Medulla oblongata (tissue), 1 donor: Measurements from ENCODE around the gene TMEM131.
"Not testable (repeated sequence)": the region's sequence is repeated elsewhere in the genome, so short reads cannot be mapped to it uniquely, and the experiment has no call there.

Source experiments
- DNase-seq: peaks from one replicate; pipeline ENCODE4 v3.0.0-alpha.2; 2015; ENCODE audit errors: extremely low spot score

The TMEM131 gene

DNA sequence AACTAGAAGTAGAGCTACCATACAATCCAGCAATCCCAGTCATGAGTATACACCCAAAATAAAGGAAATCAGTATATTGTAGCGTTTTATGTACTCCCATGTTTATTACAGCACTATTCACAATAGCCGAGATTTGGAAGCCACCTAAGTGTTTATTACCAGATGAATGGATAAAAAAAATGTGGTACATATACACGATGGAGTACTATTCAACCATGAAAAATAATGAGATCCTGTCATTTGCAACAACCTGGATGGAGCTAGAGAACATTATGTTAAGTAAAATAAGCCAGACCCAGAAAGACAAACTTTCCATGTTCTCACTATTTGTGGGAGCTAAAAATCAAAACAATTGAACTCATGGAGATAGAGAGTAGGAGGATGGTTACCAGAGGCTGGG is 131.9 kb downstream of the TMEM131 start:
- no peak for DNase-seq

DNA sequence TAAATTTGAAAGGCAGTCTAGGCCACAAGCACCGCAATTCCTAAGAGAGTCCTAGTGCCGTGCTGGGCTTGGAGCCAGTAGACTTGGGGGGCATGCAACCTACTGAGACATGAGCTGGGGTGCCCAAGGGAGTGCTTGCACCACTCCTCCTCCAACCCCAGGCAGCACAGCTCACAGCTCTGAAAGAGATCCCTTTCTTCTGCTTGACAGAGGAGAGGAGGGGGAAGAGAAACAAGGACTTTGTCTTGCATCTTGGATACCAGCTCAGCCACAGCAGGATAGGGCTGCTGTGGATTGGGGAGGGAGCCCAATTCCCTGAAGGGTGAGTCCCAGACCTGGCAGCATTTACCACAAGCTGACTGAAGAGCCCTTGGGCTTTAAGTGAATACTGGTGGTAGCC is 134.6 kb downstream of the TMEM131 start:
- no peak for DNase-seq

DNA sequence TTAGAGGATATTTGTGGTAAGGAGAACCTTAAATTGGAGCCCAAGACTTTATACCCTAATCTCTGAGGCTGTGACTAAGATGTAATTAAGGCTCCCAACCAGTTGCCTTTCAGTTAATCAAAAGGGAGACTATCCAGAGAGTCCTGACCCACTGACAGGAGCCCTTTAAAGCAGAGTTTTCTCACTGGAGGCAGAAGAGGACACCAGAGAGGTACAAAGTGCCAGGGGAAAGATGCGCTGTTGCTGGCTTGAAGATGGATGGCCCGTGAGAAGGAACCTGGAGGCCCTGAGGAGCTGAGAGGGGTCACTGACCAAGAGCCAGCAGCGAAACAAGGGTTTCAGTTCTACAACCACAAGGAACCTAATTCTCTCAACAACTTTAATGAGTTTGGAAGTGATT is 137.3 kb downstream of the TMEM131 start:
- no peak for DNase-seq

DNA sequence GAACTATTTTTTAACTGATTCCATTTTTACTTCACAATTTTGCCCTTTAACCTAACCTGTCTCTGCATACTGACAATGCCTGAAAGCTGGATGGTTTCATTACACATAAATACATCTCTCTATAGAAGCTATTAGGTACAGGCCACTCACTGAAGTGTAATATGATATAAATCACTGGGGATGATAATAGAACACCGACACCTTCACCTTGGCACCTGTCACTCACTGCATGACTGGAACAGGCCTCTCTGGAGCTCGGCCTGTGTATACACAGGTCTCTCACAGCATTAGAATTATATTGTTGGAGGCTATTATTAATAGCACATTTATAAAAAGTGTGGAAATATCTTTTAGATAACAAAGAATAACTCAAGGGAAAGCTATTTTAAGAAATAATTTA is 138.2 kb downstream of the TMEM131 start:
- no peak for DNase-seq

DNA sequence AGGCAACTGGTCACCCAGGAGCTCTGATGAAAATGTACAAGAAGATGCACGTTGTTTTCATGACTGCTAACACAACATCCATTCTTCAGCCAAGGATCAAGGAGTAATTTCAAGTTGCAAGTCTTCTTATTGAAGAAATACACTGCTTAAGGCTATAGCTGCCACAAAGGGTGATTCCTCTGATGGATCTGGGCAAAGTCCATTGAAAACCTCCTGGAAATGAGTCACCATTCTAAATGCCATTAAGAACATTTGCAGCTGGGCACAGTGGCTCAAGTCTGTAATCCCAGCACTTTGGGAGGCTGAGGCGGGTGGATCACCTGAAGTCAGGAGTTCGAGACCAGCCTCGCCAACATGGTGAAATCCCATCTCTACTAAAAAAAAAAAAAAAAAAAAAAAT is 142.7 kb downstream of the TMEM131 start:
- not testable (repeated sequence) for DNase-seq

DNA sequence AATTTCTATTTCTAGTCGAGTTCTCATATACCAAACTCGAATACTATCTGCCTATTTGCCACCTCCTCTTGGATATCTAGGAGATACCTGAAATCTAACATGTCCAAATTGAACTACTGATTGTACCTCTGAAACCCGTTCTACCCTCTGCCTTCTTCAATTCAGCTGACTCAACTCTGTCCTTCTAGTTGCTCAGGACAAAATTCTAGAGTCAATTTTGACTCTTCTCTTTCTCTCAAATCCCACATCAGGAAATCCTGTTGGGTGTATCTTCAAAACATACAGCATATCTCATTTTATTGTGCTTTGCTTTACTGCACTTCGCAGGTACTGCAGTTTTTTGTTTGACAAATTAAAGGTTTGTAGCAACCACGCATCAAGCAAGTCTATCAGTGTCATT is 144.6 kb downstream of the TMEM131 start:
- DNase-seq: no peak

DNA sequence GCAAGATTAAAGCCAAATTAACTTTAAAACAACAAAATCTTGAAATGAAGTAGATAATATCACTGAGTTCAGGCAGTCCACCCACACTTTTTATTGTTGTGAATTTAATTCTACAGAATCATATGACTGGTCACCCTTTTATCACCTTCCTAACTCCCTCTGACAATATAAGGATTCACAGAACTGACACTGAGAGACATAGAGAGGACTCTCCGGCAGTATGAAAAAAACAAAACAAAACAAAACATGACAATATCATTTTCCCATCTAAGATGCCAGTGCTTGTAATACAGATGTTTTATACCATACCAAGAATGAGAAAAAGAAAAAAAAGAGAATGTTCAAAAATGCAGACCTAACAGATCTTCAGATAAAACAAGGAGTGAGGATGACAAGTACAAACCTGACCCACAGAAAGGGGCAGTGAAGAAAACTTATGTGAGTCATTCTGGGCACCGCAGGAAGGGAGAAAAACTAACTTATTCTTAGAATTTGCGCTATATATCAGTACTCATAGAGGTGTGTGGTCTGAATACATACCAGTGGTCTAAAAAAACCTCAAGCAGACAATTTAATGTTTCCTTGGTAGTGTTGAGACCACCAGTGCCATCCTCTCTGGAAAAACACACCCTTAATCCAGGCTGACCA is 145.7 kb downstream of the TMEM131 start:
- DNase-seq: no peak

DNA sequence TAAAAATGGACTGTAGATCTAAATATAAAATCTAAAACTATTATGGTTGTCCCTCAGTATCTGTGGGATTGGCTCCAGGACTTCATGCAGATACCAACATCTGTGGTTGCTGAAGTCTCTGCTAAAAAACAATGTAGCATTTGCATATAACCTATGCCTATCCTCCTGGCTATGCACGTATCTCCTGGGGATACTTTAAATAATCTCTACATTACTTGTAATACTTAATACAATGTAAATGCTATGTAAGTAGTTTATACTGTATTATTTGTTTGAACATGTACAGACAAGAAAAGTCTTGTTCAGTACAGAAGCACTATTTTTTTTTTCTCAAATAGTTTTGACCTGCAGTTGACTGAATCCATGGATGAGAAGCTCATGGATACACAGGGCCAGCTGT is 147.4 kb downstream of the TMEM131 start:
- no peak for DNase-seq

DNA sequence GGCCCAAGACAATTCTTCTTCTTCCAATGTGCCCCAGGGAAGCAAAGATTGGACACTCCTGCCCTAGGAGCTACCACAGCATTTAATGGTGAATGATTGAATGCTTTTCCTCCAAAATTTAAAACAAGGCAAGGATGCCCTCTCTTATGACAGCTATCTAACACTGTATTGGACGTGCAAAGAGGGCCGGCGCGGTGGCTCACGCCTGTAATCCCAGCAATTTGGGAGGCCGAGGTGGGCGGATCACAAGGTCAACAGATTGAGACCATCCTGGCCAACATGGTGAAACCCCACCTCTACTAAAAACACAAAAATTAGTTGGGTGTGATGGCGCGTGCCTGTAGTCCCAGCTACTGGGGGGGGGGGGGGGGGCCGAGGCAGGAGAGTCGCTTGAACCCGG is 149.0 kb downstream of the TMEM131 start:
- not testable (repeated sequence) for DNase-seq

DNA sequence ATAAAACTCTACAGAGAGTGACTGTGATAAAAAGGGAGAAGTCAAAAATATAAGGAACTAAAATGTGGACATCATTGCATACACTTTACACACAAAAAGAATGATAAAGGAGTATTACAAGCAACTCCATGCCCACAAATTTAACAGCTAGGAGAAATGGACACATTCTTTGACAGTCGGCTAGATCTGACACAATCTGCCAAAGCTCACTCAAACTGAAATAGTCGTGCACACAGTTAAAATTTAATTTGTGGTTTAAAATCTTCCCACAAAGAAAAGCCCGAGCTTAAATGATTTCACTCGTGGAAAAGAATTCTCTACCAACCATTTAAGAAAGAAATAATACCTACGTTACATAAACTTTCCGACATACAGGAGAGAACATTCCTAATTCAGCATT is 149.9 kb downstream of the TMEM131 start:
- DNase-seq: no peak

DNA sequence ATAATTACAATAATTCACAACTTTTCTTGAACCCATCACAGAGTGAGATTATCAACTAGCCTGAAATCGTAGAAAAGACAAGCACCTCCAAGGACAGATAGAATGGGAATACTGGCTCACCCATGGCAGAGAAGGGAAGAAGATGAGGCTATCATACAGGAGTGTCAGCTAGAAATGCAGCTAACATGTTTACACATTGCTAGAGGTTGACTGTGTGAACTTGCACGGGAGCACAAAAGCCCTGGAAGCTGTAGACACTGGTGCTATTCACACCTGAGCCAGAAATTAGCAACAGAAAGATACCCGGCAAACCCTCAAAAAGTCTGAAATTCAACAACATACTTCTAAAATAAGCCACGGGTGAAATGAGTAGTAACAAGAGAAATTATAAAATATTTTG is 150.6 kb downstream of the TMEM131 start:
- no peak for DNase-seq

DNA sequence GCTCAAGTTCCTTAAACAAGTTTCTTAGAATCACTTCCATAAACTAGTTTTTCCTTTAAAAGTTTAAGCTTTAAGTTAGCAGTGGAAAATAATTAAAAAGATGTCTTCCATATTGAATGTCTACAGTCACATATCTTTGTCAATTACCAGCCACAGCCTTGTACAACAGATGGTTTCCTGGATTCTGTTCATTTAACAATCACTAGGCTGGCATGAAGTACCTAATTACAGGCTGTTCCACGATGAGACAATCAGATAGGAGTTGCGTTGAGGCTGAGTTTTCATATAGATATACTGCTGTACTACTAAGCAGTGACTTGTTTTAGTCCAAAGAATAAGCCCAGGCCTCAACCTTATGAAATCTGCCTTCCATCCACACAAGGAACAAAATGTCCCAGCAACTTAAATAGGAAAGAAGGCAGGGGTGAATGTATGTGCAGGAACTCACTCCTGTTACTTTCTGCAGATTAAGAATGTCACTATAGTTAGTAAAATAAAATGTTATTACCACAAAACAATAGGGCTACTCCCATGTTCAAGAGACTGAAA is 151.4 kb downstream of the TMEM131 start:
- DNase-seq: no peak

DNA sequence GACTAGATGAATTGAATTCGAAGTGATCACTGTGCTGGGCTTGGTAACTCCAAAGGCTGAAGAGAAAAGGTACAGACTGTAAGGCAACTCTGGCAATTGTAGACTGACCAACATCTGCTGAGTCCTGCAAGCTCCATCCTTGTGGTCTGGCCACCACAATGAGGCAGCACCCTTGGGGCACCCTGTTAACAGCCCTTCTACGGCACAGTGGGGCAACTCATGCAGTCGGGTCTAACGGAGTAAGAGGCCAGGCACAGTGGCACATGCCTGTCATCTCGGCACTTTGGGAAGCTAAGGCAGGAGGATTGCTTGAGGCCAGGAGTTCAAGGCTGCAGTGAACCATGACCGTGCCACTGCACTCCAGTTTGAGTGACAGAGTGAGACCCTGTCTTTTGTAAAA is 155.6 kb downstream of the TMEM131 start:
- no peak for DNase-seq

DNA sequence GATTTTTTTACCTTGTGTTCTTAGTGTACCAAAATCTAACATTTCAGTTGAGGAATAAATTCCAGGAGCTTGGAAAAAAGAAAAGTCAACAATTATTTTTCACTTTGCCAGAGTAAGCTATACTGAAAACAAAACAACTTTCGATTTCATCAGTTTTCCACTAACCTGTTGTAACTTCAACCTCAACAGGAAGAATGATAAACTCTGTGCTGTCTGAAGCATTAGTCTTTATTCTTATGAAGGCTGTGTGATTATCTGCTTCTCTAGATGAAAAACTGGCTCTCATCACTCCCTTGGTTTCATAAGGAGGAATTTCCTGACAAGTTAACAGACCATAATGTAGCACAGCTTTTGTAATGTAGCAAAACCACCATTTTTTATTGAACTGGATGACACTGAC is 161.1 kb downstream of the TMEM131 start:
- no peak for DNase-seq

DNA sequence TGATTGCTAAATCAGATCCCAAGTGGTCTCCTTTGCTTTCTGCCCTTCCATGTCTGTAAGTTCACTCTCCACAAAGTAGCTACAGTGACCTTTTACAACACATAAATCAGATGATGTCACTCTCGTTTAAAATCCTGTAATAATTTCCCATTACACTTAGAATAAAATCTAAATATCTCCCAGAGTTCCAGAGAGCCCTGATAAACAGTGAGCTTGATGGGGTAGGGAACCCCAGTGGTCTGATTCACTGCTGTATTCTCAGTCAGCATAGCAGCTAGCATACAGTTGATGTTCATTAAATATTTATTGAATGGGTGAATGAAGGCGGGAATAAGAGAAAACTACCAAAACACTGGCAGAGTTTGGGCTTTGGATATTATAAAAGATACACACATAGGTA is 164.6 kb downstream of the TMEM131 start:
- DNase-seq: no peak

DNA sequence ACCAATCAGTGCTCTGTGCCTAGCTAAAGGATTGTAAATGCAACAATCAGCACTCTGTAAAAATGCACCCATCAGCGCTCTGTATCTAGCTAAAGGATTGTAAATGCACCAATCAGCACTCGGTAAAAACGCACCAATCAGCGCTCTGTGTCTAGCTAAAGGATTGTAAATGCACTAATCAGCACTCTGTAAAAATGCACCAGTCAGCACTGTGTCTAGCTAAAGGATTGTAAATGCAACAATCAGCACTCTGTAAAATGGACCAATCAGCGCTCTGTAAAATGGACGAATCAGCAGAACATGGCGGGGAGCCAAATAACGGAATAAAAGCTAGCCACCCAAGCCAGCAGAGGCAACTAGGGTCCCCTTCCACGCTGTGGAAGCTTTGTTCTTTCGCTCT is 166.5 kb downstream of the TMEM131 start:
- DNase-seq: not testable (repeated sequence)

DNA sequence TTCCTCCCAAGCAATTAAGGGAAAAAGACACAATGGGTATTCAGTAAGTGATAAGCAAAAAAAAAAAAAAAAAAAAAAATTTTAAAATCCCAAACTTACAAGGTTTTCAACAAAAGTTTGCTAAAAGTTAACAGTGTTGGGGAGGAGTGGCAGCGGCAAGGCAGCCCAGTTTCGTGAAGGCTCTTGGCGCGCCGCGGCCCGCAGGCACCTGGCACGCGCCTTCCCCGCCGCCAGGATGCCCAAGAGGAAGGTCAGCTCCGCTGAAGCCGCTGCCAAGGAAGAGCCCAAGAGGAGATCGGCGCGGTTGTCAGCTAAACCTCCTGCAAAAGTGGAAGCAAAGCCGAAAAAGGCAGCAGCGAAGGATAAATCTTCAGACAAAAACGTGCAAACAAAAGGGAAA is 168.7 kb downstream of the TMEM131 start:
- DNase-seq: not testable (repeated sequence)

DNA sequence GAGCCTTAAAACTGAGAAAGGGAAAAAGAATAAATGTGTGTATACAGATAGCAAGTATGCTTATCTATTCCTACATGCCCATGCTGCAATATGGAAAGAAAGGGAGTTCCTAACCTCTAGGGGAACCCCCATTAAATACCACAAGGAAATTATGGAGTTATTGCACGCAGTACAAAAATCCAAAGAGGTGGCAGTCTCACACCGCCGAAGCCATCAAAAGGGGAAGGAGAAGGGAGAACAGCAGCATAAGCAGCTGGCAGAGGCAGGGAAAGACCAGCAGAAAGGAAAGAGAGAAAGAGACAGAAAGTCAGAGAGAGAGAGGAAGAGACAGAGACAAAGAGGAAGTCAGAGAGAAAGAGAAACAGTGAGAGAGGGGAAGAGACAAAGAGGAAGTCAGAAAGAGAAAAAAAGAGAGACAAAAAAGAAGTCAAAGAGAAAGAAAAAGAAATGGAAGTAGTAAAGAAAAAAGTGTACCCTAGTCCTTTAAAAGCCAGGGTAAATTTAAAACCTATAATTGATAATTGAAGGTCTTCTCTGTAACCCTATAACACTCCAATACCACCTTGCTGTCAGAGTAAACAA is 169.4 kb downstream of the TMEM131 start:
- not testable (repeated sequence) for DNase-seq

DNA sequence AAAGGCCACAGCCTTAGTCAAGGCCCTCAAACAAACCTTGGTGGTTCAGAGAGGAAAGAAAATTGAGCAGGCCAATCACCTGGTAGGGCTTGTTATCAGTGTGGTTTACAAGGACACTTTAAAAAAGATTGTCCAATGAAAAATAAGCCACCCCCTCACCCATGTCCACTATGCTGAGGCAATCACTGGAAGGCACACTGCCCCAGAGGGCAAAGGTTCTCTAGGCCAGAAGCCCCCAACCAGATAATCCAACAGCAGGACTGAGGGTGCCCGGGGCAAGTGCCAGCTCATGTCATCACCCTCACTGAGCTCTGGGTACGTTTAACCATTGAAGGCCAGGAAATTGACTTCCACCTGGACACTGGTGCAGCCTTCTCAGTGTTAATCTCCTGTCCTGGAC is 171.7 kb downstream of the TMEM131 start:
- not testable (repeated sequence) for DNase-seq

DNA sequence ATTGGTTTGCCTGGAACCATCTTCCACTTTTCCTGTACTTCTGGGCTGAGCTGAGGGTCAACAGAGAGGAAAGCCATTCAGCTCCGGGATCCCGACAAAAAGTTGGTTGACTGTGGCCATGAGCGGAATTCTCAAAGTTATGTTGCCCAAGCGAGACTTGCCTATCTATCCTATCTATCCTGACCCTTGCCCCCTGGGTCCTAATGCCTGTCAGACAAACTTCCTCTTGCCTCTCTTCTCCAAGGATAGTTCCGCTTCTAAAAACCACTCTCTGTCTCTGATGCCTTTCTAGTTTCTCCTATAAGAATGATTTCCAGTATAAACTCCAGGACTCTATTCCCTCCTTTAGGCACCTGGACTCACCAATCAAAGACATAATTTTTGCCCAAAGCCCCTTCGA is 173.9 kb downstream of the TMEM131 start:
- DNase-seq: not testable (repeated sequence)

DNA sequence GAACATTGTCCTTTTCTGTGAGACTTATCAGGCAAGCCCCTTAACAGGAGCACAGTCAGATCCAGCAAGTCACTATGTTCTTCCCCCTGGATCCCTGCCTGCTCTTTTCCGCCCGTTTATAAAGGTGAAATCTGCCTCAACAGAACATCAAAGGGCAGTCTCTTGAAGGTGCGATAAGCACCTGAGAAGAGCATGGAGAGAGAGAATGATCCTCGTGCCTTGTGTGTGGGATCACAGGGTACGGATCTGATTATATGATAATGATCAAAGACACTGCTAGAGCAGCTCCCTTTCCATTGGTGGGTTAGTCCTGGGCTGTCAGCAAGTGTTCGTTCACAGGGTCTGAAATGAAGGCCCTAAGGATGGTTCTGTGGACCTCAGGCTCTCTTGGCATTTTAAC is 176.0 kb downstream of the TMEM131 start:
- DNase-seq: no peak

DNA sequence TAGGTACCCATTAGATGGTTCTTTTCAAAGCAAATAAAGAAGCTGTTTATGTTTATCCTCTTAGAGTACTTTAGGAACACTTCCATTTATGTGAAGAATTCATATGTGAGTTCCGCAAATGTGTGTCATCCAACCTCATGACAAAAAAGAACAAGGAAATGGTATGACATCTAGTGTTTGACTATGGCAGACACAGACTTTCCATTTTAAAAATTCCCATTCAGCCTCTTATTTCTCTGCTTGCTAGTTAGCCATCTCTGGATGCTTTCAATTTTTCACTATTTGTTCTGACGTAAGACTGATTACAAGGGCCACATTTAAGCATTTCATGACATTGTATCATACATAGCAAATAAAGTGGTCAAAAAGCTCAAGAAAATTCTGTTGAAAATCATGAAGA is 179.3 kb downstream of the TMEM131 start:
- DNase-seq: no peak

DNA sequence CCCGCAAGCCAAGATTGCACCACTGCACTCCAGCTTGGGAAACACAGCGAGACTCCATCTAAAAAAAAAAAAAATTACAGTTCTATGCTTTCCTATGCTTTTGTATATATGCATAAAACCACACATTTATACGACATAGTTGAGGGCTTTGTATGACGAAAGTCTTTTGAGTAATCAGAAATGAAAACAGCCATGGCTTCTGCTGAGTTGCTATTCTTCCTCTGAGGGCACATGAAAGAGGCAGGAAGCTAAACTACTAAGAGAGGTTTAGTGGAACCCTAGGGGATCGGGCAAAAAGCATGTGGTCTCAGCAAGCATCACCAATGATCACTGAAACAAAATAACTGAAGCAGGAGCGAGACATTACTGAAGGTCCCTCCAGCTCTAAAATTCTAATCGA is 182.8 kb downstream of the TMEM131 start:
- no peak for DNase-seq

DNA sequence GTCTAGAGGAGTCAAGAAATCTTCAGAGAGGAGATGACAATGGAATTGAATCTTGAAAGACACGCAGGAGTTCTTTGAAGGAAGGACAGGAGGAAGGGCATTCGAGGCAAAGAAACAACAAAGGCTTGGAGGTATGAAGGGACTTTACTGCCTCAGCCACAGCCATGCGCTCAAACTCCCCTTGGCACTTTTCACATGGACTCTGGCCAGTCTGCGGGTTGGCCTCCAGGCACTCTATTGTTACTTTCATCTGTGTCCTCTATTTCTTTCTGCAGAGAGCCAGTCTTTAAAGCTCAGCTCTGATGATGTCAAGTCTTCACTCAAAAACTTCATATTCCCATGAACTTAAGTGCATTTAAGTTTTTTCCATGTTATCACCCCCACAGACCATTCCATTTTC is 186.9 kb downstream of the TMEM131 start:
- DNase-seq: peak; percentile 21
